NK-92 (cell line): ENCODE measurements around the gene RAD51B.
"Not testable (repeated sequence)": the region's sequence is repeated elsewhere in the genome, so short reads cannot be mapped to it uniquely, and the experiment has no call there.

Source experiments
- DNase-seq: peaks from one replicate; lab custom pipeline; 2025; ENCODE audit not compliant: unreplicated experiment; lab: John Stamatoyannopoulos, UW

Gene RAD51B

DNA sequence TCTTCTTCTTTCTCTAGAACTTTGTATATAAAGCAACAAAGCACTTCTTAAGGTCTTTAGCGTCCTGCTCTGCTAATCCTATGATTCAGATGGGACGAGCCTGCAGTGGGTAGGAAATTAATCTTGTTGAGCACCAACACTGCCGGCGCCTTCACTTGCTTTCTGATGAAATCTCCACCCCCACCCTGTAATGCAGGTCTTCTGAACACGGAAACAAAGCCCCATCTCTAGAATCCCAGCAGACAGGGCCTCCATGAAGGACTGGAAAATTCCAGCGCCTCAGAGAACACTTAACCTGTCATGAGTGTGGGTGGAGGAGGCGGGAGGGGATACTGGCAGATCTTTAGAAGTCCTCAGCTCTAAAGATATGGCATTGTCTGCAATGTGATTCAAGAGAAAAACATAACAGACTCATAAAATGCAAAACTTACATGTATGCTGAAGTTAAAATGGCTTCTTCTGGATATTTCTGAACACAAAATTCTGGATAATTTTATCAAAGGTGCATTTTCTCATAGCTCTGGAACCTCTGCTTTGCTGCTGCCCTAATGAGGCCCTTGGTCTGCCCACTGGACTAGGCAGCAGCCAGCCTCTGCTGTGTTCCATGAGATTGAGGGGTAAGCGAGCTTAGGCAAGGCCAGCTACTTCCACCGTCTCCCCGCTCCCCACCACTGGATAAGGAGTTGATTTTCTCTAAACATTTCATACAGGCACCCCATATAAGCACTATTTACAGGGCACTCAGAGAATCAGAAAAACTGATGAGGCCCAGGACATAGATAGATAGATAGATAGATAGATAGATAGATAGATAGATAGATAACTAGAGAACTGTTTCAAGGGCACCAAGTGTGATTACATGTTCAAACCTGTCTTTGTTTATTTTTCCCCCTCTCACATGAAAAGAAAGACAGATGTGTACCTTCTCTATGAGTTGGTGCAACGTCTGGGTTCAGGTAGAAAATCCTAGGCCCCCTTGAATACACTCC, 930.2 kb downstream of the RAD51B start:
- DNase-seq: no peak

DNA sequence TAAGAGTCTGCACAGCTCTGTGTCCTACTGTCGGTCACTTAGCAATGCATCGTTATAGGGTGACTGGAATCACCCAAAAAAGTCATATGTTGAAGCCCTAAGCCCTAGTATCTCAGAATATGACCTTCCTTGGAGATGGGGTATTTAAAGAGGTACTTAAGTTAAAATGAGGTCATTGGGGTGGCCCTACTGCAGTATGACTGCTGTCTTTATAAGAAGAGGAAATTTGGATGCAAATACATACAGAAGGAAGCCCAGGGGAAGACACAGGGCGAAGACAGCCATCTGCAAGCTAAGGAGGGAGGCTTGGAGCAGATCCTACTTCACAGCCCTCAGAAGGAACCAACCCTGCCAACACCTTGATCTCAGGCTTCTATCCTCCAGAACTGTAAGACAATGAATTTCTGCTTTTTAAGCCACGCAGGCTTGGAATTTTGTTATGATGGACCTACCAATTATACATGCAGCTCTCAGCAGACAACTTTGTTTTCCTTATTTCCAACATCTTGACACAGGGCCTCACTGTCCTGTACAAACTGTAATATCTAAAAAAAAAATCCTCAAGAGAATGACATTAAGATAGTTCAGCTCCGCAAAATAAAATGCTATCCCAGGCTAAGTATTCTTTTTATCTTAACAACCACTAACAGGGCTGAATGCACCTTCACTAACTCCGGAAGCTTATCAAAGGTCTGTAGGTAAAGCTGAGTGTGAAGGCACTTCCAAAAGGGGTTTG, 932.9 kb downstream of the RAD51B start:
- no peak for DNase-seq

DNA sequence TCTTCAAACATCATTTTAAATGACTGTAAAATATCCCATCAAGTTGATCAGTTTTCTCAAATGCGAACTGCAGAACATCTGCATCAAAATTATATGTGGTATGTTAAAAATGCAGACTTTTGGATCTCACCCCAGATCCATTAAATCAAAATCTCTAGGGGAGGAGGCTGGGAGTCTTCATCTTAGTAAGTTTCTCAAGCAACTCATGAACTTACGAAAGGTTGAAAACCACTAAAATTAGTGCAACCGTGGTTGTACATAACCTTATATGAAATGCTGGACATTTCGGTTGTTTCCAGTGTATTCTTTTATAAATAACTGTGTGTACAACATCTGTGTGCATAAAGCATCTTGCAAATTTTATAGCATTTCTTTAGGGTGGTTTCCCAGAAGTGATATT, 934.1 kb downstream of the RAD51B start:
- DNase-seq: no peak

DNA sequence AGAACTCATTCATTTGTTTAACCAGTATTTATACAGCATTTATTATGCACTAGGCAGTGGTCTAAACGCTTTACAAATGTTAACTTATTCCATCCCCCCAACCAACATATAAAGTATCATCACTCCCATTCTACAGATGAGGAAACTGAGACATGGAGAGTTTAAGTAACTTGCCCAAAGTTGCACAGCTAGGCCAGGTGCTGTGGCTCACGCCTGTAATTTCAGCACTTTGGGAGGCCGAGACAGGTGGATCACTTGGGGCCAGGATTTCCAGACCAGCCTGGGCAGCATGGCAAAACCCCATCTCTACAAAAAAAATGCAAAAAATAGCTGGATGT, 935.4 kb downstream of the RAD51B start:
- DNase-seq: no peak

DNA sequence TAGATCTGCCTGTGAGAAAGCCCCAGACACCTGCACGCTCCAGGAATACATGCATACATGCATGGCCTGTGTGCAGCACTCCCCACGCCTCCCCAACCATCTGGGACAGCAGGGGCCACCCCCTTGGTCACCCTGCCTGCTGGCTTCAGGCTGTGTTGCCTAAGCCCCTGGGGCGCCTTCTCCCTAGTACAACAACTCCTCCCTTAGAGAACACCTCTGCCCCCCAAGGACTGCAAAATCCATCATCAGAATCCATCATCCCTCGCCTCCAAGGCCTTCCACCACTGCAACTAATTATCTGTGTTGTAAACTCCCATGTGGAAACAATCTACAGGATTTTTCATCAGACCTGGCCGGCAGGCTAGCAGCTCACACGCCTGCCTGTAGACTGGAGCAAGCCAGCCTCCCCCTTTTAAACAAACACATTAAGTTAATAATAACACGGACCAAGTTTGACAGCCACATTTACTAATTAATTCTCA, 936.5 kb downstream of the RAD51B start:
- no peak for DNase-seq

DNA sequence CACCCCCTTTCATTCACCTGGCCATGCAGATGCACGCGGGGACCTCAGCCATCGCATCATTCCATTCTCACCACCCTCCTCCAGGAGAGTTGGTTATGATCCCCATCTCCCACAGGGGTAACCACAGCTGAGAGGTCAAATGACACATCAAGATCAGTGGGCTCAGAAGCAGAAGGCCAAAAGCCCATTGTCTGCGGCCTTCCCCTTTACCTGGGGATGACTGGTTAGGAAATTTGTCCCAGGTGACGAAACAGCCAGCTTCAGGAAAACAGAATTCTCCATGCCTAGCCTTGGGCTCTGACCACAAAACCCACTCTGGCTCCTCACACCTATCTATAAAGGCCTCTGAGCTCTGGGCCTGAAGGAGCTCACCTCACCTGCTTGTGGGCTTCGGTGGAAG, 937.2 kb downstream of the RAD51B start:
- DNase-seq: no peak

DNA sequence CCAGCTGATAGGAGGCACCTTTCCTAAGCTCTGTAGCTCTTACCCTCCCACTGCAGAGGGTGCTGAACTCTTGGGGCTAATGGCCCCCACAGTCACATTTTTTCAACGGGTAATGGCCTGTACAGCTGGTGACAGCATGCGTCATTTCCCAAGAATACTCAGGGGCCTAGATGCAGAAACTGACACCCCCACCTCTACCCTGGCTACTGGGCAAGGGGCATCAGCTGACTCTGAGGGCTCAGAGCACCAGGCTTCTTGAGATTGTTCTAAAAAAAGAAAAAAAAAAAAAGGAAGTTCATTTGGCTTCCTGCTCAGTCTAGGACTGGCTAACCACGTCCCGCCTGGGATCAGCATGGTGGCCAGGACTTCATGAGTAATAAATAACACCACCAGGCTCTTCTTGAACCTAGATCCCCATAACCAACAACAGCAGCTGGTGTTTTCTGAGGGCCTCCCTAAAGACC, 938.1 kb downstream of the RAD51B start:
- DNase-seq: no peak

DNA sequence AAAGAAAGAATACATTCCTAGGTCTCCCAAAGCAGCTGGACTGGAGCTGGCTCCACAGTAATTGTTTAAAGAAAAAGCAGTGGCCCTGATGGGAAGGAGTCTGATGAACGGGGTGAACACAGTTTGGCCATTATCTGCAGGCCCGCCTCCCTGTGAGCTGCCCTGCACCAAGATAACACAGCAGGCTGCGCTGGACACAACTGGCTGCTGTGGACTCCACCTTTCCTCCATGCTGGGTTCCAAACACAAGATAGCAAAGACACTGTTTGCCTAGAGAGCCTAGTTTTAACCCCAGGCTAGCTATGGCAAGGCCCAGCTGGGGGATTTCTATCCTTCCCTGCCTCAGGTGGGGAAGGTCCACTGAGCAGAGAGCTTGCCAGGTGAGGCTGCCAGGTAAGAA, 938.7 kb downstream of the RAD51B start:
- DNase-seq: no peak

DNA sequence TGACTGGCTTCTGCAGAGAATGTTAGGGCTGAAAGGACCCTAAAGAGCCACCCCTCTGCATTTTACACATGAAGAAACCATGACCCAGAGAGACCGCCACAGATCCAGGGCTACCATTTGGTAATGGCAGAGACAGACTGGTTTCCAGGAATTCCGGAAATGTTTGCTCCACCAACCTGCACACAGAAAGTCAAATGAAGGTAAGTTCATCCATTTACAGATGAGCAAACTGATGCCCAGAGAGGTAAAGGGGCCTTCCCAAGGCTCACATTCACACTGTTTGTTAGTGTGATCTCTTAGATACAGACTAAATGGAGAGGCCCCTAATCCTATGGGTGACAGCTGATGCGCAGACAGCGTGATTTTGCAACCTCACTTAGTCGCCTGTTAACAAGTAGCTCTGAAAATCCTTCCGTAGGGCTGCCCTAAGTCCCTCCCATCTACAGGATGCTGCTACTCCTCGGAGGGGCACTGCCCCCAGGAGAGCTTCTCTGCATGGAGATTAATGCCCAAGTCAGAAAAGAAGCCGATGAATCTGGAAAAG, 939.5 kb downstream of the RAD51B start:
- DNase-seq: no peak

DNA sequence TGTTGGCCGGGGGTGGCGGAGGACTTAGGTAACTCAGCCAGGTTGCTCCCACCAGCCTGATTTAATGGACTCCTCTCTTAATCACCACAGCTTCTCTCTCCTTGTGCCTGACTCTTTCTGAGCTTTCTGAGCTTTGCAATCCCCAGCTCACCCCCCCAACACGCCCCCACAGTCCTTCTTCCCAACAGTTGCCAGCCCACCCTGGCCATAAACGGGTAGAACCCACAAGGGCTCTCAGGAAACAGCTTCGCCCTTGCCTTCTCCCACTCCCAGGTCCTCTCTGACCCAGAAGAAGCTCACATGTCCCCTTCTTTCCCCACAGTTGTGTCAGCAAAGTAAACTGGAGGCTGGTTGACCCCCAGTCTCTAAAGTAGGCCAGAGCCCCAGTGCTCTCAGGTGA, 940.4 kb downstream of the RAD51B start:
- no peak for DNase-seq

DNA sequence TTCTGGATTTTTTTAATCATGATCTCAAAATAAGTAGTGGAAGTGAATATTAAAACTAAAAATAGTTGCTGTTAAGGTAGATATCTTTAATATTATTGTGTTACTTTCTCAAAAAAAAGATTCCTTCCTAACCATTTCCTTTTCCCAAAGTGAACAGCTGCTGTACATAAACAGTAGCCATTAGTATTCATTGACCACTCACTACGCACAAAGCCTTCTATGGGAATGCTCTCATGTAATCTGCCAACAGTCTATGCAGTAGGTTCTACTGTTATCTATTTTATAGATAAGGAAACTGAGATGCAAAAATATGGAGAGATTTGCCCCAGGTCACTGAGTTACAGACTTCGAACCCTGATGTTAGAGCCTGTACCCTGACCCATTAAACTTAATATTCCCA, 941.2 kb downstream of the RAD51B start:
- DNase-seq: no peak

DNA sequence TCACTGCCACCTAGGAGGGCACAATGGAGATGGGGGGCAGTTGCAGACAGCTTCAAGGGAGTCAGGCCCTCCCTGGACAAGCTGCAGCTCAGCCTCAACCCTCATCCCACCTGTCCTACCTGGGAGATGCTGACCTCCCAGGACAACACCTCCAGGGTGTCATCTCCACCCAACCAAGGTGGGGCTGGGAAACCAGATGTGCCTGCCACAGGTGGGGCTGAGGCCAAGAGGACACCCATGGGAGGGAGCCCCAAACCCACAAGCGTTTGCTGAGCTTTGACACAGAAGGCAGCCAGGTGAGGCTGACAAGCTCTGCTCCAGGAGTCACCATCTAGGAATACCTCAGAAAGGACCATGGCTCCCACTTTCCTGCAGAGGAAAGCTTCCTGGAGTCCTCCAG, 941.8 kb downstream of the RAD51B start:
- DNase-seq: no peak

DNA sequence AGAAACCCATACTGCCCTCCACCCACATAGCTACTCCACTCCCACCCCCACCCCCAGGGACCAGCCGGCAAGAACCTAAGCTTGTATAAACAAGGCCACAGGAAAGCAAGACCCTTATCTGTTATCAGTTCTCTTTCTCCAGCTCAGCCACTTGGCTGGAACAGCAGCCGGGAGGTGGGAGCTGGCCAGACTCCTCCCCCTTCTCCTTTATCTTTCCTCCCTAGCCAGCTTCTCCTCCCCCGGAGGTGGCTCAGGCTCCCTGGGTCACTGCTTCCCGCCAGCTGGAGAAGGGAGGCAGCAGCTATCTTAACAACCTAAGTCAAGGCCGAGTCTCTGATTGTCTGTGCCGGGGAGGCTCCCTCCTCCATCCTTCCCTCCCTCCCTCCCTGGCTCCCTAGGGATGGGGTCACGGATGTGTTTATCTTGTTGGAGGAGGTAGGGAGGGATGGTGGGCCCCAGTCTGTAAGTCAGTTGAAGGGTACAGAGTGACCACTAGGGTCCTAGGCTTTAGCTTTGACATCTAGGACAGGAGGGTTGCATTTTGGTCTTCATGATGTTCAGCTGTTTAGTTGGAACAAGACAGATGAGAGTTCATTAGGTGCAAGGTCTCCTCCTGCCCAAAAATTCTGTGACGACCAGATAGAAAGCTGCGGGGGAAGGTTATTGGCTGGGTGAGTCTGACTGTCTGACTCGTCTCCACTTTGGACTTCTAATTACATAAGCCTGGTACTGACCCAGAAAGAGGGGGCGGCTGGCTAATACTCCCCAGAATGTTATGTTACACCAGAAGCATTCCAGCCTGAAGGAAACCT, 943.6 kb downstream of the RAD51B start:
- no peak for DNase-seq

DNA sequence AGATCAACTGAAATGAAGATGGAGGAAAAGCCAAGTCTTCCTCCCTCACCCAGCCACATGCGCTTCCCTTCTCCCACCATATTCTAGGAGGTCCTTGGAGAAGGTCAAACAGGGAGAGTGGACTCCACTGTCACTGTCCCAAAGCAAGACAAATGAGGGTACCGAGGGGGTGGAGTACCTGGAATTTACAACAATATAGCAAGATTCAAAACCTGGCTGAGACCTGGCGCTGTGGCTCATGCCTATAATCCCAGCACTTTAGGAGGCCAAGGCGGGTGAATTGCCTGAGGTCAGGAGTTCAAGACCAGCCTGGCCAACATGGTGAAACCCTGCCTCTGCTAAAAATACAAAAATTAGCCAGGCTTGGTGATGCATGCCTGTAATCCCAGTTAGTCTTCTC, 944.3 kb downstream of the RAD51B start:
- DNase-seq: not testable (repeated sequence)

DNA sequence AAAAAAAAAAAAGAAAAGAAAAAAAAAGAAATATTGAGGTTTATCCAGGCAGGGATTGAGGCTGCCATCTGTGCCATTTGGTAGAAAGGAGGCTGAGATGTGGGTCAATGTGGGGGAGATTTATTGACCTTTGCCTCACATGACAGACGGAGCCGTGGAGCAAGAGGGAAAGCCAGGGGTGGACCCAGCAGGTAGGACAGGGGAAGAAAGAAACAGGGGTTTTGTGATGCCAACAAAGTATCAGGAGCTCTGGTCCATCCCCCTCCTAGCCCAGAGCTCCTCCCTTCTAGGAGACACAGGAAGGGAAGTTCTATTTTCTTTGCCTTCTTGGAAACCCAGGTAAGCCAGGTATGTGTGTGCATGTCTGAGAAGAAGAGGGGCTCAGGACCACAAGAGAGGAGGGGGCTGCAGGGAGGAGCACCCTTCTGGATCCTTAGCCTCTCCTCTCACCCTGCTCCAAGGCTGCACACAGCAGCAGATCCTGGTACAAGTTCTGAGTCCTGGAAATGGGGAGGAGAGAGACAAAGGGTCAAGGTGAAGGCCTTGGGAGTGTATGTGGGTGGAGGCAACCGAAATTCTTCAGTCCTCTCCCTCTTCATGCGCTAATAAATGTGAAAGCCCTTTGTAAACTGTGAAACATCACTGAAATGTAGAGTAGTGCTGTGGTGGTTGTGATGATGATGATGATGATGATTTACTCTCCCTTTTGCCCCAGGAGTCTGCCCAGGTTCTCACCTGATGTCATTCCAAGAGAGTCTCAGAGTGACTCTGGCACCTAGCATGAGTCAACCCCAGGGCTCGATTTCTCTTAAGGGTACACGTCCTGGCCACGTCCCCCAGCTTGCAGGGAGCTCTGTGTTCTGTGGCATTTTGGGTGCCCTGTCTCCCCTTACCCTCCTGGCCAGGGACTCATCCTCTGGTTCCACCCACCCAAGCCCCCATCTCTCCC, 947.0 kb downstream of the RAD51B start:
- DNase-seq: no peak

DNA sequence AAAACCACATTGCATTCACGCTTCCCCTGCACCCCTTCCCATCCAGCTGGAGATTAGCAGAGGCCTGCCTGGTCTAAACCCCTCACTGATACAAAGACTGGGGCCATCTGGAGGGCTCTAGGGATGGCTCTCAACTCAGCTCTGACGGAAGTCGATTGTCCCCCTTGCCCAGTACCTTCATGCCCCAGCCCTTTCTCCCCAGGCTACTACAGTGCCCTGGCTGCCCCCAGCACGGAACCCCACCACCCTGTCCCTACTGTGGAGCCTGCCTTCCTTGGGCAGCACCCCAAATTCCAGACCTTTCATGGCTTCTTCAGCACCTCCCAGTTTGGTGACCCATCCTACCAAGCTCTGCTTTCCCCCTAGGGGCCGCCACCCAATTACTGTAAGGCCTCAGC, 947.7 kb downstream of the RAD51B start:
- DNase-seq: no peak

DNA sequence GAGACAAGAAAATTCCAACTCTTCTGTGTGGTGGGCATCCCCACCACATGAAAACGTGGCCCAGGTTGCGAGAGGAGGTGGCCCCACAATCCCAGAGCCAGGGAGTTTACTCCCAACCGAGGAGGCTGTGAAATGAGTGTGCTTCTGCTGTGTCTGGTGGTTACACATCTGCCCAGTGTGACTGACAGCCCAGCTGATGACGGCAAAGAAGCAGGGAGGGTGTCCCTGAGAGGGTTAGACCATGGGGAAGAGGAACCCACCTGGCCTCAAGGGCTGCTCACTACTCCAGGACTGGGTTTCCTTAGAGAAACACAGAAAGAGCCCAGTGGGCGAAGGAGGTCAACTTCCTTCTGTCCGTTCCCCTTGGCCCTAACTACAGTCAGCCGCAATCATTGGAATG, 948.7 kb downstream of the RAD51B start:
- DNase-seq: no peak

DNA sequence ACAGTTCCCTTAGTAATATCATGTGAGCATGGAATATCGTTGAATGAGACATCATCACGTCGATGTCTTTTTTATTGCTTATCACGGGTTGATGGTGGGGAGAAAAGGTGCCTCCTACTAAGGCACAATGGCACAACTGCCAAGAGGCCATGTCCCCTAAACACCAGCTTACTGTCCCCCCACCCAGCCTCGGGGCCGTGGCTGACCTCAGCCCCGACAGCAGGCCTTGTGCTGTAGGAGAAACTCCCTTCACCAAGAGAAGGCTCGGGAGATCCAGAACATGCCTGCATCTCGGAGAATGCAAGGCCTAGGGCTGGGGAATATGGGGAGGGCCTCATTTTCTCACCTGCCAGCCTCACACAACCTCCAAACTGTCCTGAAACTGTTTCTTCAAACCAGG, 950.5 kb downstream of the RAD51B start:
- no peak for DNase-seq

DNA sequence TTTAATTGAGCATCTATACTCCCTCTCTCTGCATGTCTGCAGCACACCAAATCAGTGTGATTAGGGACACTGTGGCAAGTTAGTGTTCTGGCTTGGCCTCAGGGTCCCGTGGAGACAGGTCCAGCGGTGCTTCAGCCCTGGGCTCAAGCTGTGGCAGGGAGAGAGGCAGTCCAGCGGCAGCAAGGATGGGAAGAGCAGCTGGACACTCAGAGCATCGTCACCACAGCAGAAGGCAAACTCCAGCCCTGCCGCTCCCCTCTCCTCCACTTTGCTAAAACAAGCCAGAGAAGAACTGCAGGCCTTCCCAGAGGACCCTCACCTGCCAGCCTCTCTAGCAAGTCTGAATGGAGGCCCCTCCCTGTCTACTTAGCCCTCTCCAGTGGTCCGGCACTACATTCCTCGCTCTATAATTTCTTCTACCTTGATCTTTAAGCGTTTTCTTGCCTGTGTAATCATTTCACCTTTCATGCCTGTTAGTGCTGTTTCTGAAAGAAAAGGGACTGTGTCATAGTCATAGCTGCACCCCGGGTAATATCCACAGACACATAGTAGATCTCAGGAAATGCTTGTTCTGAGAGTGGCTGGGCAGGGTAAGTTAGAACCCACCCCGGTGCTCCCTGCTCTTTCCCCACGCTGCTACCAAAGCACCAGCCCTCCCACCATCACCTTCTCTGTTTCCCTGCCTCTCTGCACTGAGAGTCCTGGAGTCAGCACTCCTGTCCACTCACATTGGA, 951.1 kb downstream of the RAD51B start:
- DNase-seq: no peak
